Fibroblast of gingiva (primary cell): ENCODE measurements around the gene SPOCK1.

Source experiments
- DNase-seq: peaks from one replicate; pipeline ENCODE4 v3.0.0-alpha.2; 2011; ENCODE audit warnings: low read depth

SPOCK1 gene

GRCh38 chr5:137218471-137218870 is 280.7 kb downstream of the SPOCK1 start:
- DNase-seq: peak; percentile 44

DNA sequence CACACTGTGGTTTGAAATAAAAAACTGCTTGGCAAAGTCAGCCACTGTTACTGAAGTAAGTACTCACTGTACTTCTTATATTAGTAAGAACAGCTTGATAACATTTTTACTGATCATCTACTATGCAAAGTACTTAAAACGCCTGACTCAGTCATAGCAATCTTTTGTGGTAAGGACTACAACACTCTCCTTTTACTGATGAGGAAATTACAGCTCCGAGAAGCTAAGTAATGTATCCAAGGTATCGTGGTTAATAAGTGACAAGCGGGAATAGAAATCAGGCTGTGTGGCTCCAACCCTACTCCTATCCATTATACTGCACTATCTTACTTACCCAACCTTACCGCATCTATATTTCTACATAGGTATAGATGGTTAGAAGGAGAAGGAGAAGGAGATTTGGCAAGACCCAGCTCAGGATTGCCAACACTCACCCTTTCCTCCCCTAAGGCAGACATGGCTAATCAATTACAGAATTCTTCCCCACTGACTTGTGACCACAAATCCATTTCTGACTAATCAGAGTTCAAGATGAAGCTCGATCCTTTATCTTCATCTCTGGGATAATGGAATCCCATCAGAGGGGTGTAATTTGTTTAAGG is 281.4 kb downstream of the SPOCK1 start:
- peak; percentile 23 for DNase-seq

- DNase-seq: no peak
Observed at GRCh38 chr5:137216976-137217598, 282.0 kb downstream of the SPOCK1 start.

DNA sequence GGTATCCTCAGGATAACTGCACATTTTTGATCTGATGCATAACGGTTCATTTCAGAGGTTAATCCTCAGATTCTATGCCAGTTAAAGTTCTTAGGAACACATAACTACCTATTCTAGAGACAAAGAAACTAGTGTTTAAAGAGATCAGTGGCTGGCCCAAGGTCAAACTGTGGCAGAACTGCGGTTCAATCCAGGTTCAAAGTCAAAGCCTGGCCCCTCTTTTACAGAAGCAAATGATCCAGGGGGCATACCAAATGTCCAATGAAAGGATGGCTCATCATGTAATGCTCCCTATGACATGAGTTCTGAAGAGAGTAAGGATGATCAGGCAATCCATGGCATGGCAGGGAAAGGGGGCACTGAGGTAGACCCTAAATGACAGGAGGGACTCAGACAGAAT is 283.3 kb downstream of the SPOCK1 start:
- DNase-seq: no peak

- peak; percentile 15 for DNase-seq
Observed at GRCh38 chr5:137215261-137215660, 283.9 kb downstream of the SPOCK1 start.

- no peak for DNase-seq
Observed at GRCh38 chr5:137214446-137215189, 284.5 kb downstream of the SPOCK1 start.

GRCh38 chr5:137212471-137212870 is 286.7 kb downstream of the SPOCK1 start:
- peak; percentile 39 for DNase-seq

DNA sequence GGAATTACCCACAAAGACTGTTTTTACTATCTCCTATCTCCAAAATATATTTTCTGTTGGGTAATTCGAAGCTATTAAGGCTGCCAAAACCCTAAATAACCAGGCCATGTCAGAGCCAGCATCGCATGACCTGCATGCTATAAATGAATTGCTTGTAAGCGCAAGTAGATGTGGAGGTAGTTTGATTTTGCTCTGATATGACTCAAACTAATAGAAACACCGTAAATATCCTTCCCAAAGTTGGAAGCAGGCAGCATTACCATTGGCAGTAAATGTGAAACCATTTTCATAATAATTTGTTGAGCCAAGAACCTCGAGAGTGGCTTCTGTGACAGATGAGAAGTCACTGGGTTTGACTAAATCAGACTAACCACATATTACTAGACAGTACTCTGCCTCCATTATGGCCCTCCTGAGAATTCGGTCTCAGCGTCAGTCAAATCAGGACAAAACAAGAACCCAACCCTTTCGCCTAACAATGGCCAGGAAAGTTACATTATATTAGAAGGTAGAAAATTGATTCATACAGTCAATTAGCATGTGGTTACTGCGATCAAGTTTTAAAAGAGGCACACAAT is 289.8 kb downstream of the SPOCK1 start:
- no peak for DNase-seq

DNA sequence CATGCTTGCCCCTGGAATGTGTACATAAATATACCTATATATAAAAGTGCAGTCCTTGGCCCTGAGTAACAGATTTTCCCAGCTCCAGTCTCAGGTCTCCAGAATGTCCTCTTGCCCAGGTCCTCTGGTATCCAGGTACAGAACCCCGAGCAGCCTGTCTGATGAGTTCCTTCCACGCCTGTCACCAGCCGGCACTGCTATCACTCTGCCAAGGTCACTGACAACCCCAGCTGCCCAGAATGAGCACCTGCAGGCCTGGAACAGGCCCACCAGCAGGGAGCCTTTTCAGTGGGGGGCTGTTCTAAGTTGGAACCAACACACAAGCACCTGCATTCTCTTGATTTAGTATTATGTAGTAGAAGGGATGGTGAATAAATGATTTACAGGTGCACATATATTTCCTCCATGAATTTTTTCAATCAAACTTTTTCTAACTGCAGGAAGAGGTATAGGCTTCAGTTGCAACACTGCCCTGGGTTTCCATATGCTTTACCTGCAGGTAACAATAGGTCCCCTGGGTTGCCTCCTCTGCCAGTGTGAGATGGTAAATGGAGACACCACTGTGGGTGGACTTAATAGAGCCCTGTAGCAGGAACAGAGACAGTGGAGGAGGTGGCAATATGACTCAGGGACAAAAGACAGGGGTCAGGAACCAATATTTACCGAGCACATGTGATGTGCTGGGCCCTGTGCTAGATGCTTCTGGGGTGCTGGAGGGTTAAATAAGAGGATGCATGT is 291.9 kb downstream of the SPOCK1 start:
- no peak for DNase-seq

- peak; percentile 34 for DNase-seq
Observed at GRCh38 chr5:137206030-137206715, 293.0 kb downstream of the SPOCK1 start.

DNA sequence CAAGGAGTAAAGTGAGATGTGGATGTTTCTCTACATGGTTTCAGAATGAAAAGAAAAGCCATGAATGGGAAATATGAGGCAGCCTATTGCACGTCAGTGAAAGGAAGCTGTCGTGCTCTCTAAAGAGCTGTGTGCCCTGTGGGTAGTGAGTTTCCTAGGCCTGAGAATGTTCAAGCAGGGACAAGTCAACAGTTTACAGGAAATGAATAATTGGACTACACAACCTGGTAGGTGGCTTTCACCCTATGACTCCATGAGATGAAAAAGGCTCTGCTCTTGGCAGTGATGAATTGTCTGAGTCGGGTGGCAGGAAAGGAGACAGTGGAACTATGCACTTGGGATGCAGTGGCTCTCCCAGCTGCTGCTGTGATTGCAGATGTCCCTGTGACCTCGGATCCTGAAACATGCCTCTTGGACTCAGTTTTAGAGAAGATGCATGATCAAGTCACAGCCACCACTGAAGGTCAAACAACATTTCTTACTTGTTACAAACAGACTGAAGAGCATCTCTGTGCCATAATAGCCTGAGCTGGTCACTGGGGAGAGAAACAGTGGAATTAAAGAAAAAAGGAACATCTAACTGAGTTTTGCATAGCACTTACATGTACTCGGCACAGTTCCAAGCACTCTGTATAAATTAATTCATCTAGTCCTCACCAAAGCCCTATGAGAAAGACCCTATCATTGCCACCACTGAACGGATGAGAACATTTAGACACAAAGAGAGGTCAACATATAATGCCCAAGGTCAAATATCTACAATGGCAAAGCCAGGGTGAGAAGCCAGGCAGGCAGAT is 293.7 kb downstream of the SPOCK1 start:
- no peak for DNase-seq

DNA sequence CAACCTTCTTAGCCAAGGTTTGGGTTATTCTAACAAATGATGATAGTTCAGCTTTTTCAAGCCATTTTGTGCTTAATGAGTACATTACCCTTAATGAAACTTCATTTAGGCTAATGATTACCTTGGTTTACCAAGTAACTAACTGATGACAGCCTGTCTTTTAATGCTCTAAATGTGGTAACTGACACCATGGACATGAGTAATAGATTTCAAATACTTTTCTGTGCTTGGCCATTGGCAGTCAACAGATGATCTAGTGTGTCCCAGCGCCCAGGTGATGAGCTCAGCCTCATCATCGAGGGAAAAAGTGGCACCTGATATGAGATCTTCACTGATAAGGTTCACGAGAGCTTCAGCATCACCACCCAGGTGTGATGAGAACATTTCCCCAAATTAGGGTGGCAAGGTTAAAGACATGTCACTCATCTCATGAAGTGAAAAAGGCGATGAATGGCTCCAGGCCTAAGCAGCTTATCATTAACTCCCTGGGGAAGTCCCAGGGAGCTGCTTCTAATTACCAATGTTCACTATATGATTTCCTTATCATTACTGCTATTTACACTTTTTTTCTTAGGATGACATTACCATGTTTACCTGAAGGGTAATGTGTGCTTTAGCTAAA is 296.0 kb downstream of the SPOCK1 start:
- DNase-seq: no peak

DNA sequence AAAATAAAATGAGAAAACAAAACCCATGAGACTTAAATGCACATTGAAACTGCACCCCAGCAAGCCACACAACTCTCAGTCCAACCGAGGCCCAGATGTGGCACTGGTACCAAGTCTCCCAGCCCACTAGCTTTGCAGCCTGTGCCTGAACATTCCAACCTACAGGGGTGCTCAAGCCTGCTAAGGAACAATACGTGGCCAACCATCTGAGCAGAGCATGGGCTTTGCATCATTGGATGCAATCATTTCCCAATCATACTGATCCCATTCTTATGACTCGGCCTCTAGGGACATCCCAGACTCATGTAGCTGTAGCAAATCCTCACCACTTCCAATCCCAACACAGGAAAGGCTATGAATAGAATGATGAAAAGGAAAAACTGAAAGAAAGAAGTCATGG is 297.2 kb downstream of the SPOCK1 start:
- peak; percentile 93 for DNase-seq

GRCh38 chr5:137200906-137201700 is 298.0 kb downstream of the SPOCK1 start:
- DNase-seq: peak; percentile 9

DNA sequence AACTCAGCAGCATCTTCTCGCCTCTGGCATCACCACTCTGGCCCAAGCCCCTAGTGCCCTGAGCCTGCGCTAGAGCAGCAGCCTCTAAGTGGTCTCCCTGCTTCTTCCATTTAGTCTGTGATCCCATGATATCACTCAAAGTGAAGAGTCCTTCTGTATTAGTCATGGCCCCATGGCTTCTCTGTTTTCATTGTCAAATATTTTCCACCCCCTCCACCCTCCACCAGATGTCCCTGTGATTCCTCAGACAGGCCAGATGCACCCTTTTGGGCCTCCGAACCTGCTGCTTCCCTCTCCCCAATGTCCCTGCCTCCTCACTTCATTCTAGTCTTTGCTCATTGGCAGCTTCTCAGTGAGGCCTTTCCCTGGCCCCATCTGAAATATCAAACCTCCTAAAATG is 299.2 kb downstream of the SPOCK1 start:
- peak; percentile 27 for DNase-seq

GRCh38 chr5:137199201-137199600 is 299.9 kb downstream of the SPOCK1 start:
- DNase-seq: no peak

GRCh38 chr5:137195483-137195882 is 303.6 kb downstream of the SPOCK1 start:
- DNase-seq: no peak

DNA sequence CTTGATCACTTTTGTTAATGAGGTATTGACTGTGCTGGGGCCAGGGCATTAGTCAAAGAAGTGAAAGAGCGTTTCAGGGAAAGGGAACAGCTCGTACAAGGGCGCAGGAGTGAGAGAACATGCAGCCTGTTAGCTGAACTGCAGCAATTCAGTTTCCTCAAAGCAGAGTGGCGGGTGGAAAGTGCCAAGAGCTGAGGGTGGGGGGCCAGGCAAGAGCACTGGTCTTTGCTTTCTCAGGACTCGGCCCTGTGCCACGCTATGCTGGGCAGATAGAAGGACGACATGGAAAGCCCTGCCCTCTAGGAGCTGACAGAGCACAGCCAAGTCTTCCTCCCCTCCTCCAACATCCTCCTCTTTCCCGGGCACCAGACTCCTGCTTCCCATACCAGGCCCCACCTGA is 304.8 kb downstream of the SPOCK1 start:
- no peak for DNase-seq

DNA sequence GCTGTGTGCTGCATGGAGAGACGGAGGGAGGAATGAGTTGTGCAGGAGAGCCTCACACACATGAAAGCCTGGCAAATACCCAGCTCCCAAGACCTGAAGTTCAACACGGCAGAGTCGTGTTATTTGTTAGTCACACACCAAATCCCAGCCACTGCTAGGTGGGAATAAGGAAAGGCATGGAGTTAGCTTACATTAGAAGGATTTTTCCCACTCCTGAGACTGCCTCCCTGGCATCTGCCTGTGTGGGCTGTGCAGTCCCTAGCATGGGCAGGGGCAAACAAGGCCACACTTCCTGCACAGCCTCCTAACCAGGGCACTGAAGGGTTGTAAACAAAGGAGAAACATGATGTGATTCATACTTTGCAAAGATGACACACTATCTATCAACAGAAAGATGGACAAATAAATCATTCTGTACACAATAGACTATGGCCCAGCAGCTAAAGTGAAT is 306.8 kb downstream of the SPOCK1 start:
- DNase-seq: no peak

GRCh38 chr5:137191179-137191578 is 307.9 kb downstream of the SPOCK1 start:
- DNase-seq: no peak
